Caco-2 (cell line): ENCODE data around the gene LRP5. TPM values are rescaled to one million over a fixed set of nuclear protein-coding genes. Genes with fewer than 3 reads are reported as not detected.
A peak's percentile ranks its signal among the peaks of the same experiment; 100 is the strongest.

Experiments used
- BruUV-seq: library from RNA; stranded (reverse); fragments of 400-500 nt; replicated peaks from 2 replicates; lab custom pipeline; 2021; lab: Mats Ljungman, UMichigan
- CTCF ChIA-PET: fragments of 300-600 bp; sonication (Branson Sonifier 250); formaldehyde crosslinking; loops from one replicate; lab custom pipeline; 2022; ENCODE audit warnings: antibody characterized with exemption; lab: Charles Lee
- POLR2A ChIA-PET: fragments of 300-600 bp; sonication (Branson Sonifier 250); formaldehyde crosslinking; loops from one replicate; lab custom pipeline; 2022; ENCODE audit warnings: antibody characterized with exemption; lab: Charles Lee
- DNase-seq, 2 experiments: peaks; one replicate each; pipeline versions ENCODE4 v3.0.0 to v3.0.0-alpha.2; 2020 to 2022
- H3K27me3 ChIP-seq: replicated peaks from 2 replicates; pipeline ENCODE4 v1.6.0; 2011; ENCODE audit warnings: low read length; ENCODE audit not compliant: control insufficient read depth, insufficient read depth
- H3K36me3 ChIP-seq: 2 replicates; pipeline ENCODE4 v1.5.1; 2011; ENCODE audit warnings: low read length; ENCODE audit not compliant: control insufficient read depth, insufficient read depth
- H3K4me1 ChIP-seq: fragments of 250-450 bp; sonication (Bioruptor Pico); 2 replicates; pipeline ENCODE4 v1.5.1; 2020; ENCODE audit warnings: mild to moderate bottlenecking
- H3K4me3 ChIP-seq: 2 replicates; pipeline ENCODE4 v1.5.1; 2011; ENCODE audit warnings: low read depth, mild to moderate bottlenecking, control low read depth, low read length
- H3K9me3 ChIP-seq: fragments of 250-450 bp; sonication (Bioruptor Pico); 2 replicates; pipeline ENCODE4 v1.5.1; 2020; ENCODE audit warnings: mild to moderate bottlenecking, moderate library complexity
- H3K27ac Mint-ChIP-seq: one replicate; pipeline ENCODE4 v1.8.0; 2022; ENCODE audit warnings: mixed read lengths; ENCODE audit not compliant: unreplicated experiment
- H3K27me3 Mint-ChIP-seq: one replicate; pipeline ENCODE4 v1.8.0; 2022; ENCODE audit warnings: mixed read lengths; ENCODE audit not compliant: insufficient read depth, unreplicated experiment
- H3K36me3 Mint-ChIP-seq: one replicate; pipeline ENCODE4 v1.8.0; 2022; ENCODE audit warnings: mild to moderate bottlenecking, mixed read lengths; ENCODE audit not compliant: insufficient read depth, unreplicated experiment
- H3K4me1 Mint-ChIP-seq: one replicate; pipeline ENCODE4 v1.8.0; 2022; ENCODE audit warnings: low read depth, mixed read lengths; ENCODE audit not compliant: unreplicated experiment
- H3K4me3 Mint-ChIP-seq: one replicate; pipeline ENCODE4 v1.8.0; 2022; ENCODE audit warnings: mild to moderate bottlenecking, moderate library complexity, mixed read lengths; ENCODE audit not compliant: unreplicated experiment
- H3K9me3 Mint-ChIP-seq: one replicate; pipeline ENCODE4 v1.8.0; 2022; ENCODE audit warnings: mixed read lengths; ENCODE audit not compliant: unreplicated experiment
- CTCF ChIP-seq, 2 experiments: fragments of 200-600 bp in 1 of 2; IDR thresholded peaks; 1 replicate in 1 of 2; 2 replicates in 1 of 2; pipeline versions ENCODE4 v1.5.1 to v1.8.0; 2011 to 2022; ENCODE audit warnings: antibody characterized with exemption in 1 of 2, control low read depth in 1 of 2, inconsistent platforms in 1 of 2, low read depth in 1 of 2, low read length in 1 of 2, mild to moderate bottlenecking in 1 of 2, moderate library complexity in 1 of 2; ENCODE audit not compliant: insufficient read depth in 1 of 2, severe bottlenecking in 1 of 2, unreplicated experiment in 1 of 2
- intact Hi-C: fragments of 100-400 bp; cut with micrococcal nuclease; formaldehyde crosslinking; loops from one replicate; pipeline ENCODE4 v1.10.0; 2022; ENCODE audit not compliant: unreplicated experiment
- total RNA-seq: library from RNA; stranded (reverse); gene quantifications from 2 replicates; pipeline ENCODE4 v1.2.3, GENCODE V29; 2022

The LRP5 gene
- total RNA-seq, 1 experiment from 2014 or later: 94.3 TPM

GRCh38 chr11:68302256-68302655 lies 10.1 kb upstream of the LRP5 start:
- Mint-ChIP-seq H3K4me3 (no peak overlapping the region), H3K9me3 (peaks cover 12% of the 10 kb centered on the region), H3K27ac (no peak overlapping the region), H3K36me3 (peaks cover 18% of the 10 kb centered on the region), H3K4me1 (peaks cover 22% of the 10 kb centered on the region), H3K27me3 (no peaks in the 10 kb centered on the region)
- no TSS peak for BruUV-seq
- TF ChIP-seq CTCF (IDR thresholded peaks at IDR 0.05; ENCODE audit: insufficient read depth in 1 of 2, low read depth in 1 of 2, low read length in 1 of 2, severe bottlenecking in 1 of 2, unreplicated experiment in 1 of 2): no peak
- Histone ChIP-seq H3K4me3 (no peak overlapping the region), H3K27me3 (no peaks in the 10 kb centered on the region), H3K4me1 (peaks cover 30% of the 10 kb centered on the region), H3K9me3 (peaks cover 17% of the 10 kb centered on the region), H3K36me3 (no peaks in the 10 kb centered on the region)
- intact Hi-C loops: no loop called here
- peak in 1 of 2 experiments; percentile 37 for DNase-seq
- POLR2A ChIA-PET: interaction anchor here (0.6 to 1.3 kb wide), 2 partner anchors 11 to 22 kb away, joined by 4 to 6 read pairs; no protein-coding TSS in a partner anchor
- CTCF ChIA-PET: interaction anchor here (0.7 to 1.0 kb wide), 2 partner anchors 34 to 158 kb away, joined by 3 to 4 read pairs; partner anchors contain the start of gene PPP6R3

- BruUV-seq: no TSS peak
- intact Hi-C loops: no loop called here
- no peak overlapping the region for H3K27ac Mint-ChIP-seq
- H3K4me3 ChIP-seq: no peak overlapping the region
- CTCF ChIA-PET: interaction anchor here (0.6 to 1.0 kb wide), 4 partner anchors 8 to 554 kb away, joined by 3 to 7 read pairs (median 4); no protein-coding TSS in a partner anchor
- peaks cover 27% of the 10 kb centered on the region for H3K4me1 ChIP-seq
- DNase-seq: peak; percentile 41 to 75
- peaks cover 19% of the 10 kb centered on the region for H3K4me1 Mint-ChIP-seq
- no peaks in the 10 kb centered on the region for H3K27me3 ChIP-seq
- no peak for TF ChIP-seq CTCF (IDR thresholded peaks at IDR 0.05; ENCODE audit: insufficient read depth in 1 of 2, low read depth in 1 of 2, low read length in 1 of 2, severe bottlenecking in 1 of 2, unreplicated experiment in 1 of 2)
- H3K4me3 Mint-ChIP-seq: no peak overlapping the region
- H3K36me3 Mint-ChIP-seq: peaks cover 17% of the 10 kb centered on the region
- peaks cover 12% of the 10 kb centered on the region for H3K9me3 Mint-ChIP-seq
- H3K9me3 ChIP-seq: peaks cover 17% of the 10 kb centered on the region
- no peaks in the 10 kb centered on the region for H3K36me3 ChIP-seq
- POLR2A ChIA-PET: interaction anchor here (1.3 kb wide), 1 partner anchor 11 kb away, joined by 4 read pairs; no protein-coding TSS in a partner anchor
- H3K27me3 Mint-ChIP-seq: no peaks in the 10 kb centered on the region
Measured at GRCh38 chr11:68302670-68303069, 9.7 kb upstream of the LRP5 start.

- peaks cover 23% of the 10 kb centered on the region for H3K4me1 ChIP-seq
- no peaks in the 10 kb centered on the region for H3K36me3 ChIP-seq
- no TSS peak for BruUV-seq
- Mint-ChIP-seq H3K27ac (no peak overlapping the region), H3K4me3 (no peak overlapping the region), H3K27me3 (no peaks in the 10 kb centered on the region), H3K9me3 (peaks cover 12% of the 10 kb centered on the region), H3K4me1 (peaks cover 15% of the 10 kb centered on the region), H3K36me3 (peaks cover 13% of the 10 kb centered on the region)
- H3K9me3 ChIP-seq: peaks cover 17% of the 10 kb centered on the region
- no peak for TF ChIP-seq CTCF (IDR thresholded peaks at IDR 0.05; ENCODE audit: insufficient read depth in 1 of 2, low read depth in 1 of 2, low read length in 1 of 2, severe bottlenecking in 1 of 2, unreplicated experiment in 1 of 2)
- ChIA-PET CTCF (interaction anchor here (0.6 to 1.0 kb wide), 4 partner anchors 8 to 553 kb away, joined by 3 to 7 read pairs (median 4); no protein-coding TSS in a partner anchor), POLR2A (interaction anchor here (1.1 to 1.3 kb wide), 2 partner anchors 11 to 31 kb away, joined by 3 to 4 read pairs; partner anchors contain the start of gene C11orf24)
- DNase-seq: no peak
- H3K27me3 ChIP-seq: no peaks in the 10 kb centered on the region
- no peak overlapping the region for H3K4me3 ChIP-seq
- intact Hi-C loops: no loop called here
Measured at GRCh38 chr11:68303083-68303482, 9.3 kb upstream of the LRP5 start.
